GM12872 (cell line): Measurements from ENCODE around the gene LPCAT1.

Experiments
- TF ChIP-seq, protein P1 (sequence below): IDR thresholded peaks from 3 replicates; pipeline ENCODE4 v1.5.1; 2011; ENCODE audit warnings: low read depth, mild to moderate bottlenecking, low read length, moderate library complexity; ENCODE audit not compliant: insufficient read depth

The LPCAT1 gene

DNA sequence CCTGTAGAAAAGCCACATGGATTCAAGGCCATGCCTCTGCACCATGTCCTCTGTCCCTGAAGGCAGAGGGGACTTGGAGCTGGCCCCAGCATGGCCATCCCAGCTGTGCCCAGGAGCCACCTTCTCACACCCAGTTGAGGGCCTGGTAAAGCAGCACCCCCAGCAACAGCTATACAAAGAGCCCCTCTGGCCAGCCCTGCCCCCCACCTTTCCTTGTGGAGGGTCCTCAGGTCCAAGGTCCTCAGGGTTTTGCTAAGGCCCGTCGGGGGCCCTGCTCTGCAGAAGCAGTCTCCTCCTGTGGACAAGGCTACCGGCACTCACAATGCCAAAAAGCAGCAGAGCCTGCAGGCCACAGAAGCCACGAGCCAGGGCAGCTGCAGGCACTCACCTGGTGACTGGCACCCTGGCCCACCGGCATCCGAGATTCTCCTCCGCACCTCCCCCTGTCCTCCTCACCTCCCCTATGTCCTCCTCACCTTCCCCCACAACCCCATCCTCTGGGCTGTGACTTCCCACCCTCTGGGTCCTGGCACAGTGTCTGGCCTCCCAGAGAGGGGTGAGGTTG lies 39.9 kb upstream of the LPCAT1 start:
- TF ChIP-seq, protein P1, sequence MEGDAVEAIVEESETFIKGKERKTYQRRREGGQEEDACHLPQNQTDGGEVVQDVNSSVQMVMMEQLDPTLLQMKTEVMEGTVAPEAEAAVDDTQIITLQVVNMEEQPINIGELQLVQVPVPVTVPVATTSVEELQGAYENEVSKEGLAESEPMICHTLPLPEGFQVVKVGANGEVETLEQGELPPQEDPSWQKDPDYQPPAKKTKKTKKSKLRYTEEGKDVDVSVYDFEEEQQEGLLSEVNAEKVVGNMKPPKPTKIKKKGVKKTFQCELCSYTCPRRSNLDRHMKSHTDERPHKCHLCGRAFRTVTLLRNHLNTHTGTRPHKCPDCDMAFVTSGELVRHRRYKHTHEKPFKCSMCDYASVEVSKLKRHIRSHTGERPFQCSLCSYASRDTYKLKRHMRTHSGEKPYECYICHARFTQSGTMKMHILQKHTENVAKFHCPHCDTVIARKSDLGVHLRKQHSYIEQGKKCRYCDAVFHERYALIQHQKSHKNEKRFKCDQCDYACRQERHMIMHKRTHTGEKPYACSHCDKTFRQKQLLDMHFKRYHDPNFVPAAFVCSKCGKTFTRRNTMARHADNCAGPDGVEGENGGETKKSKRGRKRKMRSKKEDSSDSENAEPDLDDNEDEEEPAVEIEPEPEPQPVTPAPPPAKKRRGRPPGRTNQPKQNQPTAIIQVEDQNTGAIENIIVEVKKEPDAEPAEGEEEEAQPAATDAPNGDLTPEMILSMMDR: no peak

GRCh38 chr5:1563051-1563461 lies 39.3 kb upstream of the LPCAT1 start:
- TF ChIP-seq, protein P1: no peak

DNA sequence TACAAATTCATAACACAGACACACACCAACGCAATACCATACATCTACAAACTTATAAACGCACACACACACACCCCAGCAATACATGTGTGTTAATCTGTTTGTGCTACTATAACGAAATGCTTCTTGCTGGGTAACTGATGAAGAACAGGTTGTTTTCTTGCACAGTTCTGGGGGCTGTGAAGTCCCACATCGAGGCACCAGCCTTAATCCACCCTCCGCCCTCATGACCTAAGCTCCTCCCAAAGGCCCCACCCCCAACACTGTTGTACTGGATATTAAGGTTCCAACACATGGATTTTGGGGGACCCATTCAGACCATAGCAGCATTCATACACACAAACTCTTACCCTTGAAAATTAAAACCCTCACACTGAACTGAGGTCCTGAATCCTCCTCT lies 38.8 kb upstream of the LPCAT1 start:
- TF ChIP-seq, protein P1: no peak

DNA sequence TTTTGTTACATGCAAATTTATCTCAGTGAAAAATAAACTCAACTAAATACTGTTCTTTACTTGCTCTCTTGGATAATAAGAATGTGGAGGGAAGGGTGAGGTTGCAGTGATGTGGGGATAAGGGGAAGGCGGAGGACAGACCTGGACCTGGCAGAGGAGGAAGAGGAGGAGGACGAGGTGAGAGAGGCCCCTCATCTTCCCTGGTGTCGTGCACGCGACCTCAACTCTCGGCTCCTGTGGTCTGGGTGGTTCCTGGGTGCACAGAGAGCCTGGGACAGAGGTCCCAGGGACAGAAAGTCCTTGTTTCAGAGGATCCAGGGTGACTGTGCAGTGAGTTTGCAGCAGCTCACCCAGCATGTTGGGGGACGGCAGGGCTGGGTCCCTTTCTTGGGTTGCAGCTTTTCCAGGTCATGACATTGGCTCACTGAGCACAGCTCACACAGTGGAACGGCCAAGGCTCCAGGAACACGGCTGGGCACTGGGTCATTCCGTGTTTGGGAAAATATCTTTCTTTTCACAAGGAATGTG lies 37.7 kb upstream of the LPCAT1 start:
- TF ChIP-seq, protein P1: no peak

GRCh38 chr5:1558944-1559343 lies 35.2 kb upstream of the LPCAT1 start:
- TF ChIP-seq, protein P1: no peak

DNA sequence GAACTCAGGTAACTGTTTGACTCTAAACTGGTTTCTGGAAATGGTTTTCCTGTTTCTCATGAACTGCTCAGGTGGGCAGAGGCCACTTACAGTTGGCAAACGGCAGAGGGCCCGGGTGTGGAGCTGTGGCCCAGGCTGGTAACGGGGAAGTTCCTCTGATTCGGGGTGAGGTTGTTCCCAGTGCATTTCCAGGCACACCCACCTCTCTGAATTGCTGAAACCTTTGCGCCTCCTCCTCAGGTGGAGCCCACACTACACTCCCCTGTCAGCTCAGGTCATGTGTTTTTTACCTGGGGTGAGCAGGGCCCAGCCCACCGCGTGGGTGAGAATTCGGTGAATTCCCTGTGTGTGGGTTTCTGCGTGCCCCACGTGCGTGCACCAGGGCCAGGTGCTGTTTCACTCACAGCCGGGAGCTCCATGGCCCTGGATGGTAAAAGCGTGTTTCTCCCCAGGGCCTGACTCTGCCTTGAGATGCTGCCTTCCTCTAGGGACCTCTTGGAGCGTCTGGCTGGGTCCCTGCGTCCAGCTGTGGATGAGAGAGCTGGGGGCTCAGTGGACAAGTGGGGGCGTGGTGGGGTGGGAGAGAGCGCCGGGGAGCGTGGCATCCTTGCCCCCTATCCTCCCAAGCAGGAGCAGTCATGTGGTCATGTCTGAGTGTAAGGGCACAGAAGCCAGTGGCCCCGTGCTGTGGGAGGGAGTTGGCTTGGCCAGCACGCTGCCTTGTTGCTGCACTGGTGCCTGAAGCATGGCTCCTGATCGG lies 33.5 kb upstream of the LPCAT1 start:
- TF ChIP-seq, protein P1: no peak

- TF ChIP-seq, protein P1: no peak
Measured at GRCh38 chr5:1555808-1556731, 32.3 kb upstream of the LPCAT1 start.
